ENCODE data around the gene CELF6.

CELF6 gene

DNA sequence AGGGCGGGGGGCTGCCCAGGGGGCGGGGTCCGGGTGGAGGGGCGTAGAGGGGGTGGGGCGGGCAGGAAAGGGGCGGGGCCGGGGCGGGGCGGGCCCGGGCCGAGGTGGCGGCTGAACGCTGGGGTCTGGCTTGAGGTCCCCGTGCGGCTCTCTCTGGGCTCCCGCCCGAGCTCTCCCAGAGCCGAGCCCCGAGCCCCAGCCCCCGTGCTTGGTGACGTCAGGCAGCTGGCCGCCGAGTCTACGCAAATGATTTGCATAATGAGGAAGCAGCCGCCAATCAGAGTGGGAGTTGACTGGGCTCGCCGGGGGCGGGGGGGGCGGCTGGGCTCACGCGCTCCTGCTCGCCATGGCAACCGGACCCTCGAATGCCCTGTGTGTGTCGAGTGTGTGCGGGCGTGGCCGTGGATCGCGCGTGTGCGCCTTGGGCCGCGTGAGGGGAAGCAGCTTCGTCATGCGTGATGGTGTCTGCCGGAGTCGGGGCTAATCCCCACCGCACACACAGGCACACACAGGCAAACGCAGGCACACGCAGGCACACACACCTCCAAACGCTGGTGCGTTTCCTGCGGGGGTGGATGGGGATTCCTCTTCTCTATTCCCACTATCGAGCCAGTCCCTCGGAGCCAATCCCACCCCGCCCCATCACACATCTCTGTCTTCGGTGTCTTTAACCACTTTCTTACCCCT is at the start of gene CELF6:
Gene CELF6, minus strand, starts transcription at position 173 of the 687 bp plus-strand sequence. CDS start 283 bp downstream, outside the sequence.
- peak; percentile 28 to 43 (median 33) for DNase-seq (ENCODE audit: low read depth in 3 of 3, low spot score in 1 of 3)

DNA sequence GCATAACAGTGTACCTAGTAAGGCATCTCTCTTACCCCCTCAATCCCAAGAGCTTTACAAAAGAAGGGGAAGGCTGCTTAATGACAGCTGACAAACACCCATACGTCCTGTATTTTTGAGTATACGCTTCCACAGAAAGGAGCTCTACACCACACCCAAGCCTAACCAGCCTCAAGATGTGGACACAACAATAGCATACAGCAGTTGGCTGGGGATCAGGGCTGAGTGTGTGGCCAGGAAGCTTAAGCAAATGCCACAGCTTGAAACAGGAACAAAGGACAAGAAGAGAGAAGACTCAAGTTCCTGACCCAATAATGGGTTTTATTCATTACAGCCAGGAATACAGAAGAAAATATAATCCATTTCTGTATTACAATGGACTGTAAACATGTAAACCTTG is 48.9 kb upstream of the CELF6 start:
- no peak for DNase-seq (ENCODE audit: low read depth in 3 of 3, low spot score in 1 of 3)

DNA sequence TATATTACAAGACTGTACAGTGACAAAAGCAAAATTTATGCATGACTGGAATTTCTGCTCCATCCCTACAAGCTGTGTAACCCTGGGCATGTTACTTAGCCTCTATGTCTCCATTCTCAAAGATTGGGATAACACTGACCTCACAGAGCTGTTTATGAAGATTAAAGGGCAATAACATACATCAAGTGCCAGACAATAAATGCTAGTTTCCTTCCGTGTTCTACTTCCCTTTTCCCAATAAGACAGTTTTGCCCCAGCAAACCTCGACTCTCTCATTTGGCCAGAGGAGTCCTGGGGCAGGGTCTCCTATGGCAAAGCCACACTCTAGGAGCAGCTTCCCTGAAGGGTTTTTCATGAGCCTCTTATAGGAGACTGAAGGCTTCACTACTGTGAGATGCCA is 48.4 kb upstream of the CELF6 start:
- no peak for DNase-seq (ENCODE audit: low read depth in 3 of 3, low spot score in 1 of 3)

DNA sequence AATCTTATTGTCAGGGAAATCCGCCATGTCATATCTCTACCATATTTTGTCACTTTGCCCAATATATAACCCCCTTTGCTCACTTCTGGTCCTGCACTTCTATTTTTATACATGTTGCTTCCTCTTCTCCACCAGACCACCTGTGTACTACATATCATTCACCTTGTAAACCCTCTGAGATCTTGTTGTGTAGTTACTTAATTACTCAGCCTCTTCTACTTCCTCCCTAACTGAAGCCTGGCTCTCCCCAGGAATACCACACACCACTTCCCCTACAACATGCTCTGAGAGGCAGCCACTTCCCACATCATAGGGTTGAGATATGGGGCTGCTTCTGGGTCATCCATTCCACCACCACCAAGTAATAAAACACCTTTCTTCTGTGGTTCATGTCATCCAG is 45.9 kb upstream of the CELF6 start:
- no peak for DNase-seq (ENCODE audit: low read depth in 3 of 3, low spot score in 1 of 3)

DNA sequence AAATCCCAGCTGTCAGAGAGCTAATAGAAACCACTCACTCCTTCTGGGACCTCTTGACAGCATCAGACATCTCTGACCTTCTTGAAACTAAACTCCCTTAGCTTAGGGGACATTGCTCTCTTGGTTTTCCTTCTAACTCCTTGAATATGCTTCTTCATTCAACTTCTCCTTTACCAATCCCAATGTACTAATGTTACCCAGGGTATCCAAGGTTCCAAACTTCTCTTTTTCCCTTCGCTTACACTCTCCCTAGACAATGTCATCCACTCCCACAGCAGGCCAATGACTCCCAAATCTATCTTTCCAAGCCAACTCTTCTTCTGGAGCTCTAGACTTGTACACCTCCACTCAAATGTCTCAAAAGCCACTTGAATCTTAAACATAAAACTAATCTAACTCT is 41.2 kb upstream of the CELF6 start:
- DNase-seq (ENCODE audit: low read depth in 3 of 3, low spot score in 1 of 3), result no peak

DNA sequence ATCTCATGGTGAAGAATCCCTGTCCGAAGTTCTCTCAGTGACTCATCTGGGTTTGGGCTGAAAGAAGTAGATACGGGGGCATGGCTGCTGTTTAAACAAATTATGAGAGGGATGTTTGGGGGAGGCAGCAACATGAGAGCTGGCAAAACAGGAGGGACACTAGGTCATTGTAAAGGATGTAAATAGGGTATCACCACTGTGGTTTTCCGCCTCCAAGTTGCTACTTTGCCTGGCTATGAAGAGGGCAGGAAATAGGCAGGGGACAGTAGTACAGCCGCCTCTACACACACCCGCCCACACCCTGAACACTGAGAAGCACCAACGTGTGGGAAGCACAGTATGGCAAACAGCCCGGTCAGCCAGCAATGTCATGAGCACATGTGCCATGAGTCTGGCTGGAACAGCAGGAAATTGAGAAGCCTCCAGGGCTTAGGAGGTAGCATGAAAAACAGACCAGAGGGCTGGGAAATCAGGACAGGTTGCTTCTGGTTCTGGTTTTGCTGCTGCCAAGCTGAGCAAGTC is 38.8 kb upstream of the CELF6 start:
- DNase-seq (ENCODE audit: low read depth in 3 of 3, low spot score in 1 of 3), result no peak

DNA sequence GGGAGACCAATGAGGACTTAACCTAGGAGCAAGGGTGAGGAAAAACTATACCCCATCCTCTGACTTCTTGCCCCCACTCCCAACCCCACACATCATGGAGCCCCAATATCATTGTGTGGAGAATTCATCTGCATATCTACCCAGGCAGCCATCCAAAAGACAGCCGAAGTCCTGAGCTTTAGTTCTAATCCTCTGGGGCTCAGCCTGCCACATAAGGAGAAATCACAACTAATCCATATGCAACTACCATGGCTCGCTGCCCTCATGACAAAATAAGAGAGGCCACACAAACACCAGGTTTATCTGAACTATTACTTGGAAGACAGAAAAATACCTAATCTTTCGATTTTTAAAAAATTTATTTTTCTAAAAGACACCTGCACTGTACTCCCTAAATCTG is 38.2 kb upstream of the CELF6 start:
- no peak for DNase-seq (ENCODE audit: low read depth in 3 of 3, low spot score in 1 of 3)

DNA sequence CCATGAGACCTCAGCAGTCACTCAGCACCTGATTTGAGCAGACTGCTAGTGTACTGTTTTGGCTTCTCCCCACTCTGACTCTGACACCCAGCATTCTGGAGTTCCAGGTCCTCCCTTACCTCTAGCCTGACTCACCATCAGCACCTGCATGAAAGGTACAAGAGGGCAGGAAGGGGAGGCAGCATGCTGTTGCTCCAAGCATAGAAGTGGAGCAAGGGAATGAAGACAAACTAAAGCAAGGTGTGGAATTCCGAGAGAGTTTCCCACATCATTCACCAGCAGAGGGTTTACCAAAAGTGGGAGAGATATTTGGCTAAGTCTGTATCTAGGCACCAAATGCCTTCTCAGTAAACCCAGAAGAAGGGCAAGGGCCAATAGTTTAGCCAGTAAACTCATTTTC is 34.5 kb upstream of the CELF6 start:
- no peak for DNase-seq (ENCODE audit: low read depth in 3 of 3, low spot score in 1 of 3)

DNA sequence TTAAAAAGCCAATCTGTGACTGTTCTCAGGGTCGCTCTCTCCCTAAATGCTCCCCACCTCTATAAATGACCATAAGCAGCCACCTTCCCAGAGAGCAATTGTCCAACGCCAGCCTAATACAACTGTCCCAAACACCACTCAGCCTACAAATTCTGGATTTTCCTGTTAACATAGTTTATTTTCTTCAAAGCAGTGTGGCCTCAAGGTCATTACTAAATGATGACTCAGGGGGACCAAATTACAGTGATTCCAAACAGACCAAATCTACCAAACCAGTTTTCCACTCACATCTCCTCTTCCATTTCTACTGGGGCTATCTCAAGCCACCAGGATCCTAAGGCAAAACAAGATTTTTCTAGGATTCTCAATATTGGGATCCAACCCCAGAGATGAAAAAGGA is 33.3 kb upstream of the CELF6 start:
- DNase-seq (ENCODE audit: low read depth in 3 of 3, low spot score in 1 of 3), result no peak

DNA sequence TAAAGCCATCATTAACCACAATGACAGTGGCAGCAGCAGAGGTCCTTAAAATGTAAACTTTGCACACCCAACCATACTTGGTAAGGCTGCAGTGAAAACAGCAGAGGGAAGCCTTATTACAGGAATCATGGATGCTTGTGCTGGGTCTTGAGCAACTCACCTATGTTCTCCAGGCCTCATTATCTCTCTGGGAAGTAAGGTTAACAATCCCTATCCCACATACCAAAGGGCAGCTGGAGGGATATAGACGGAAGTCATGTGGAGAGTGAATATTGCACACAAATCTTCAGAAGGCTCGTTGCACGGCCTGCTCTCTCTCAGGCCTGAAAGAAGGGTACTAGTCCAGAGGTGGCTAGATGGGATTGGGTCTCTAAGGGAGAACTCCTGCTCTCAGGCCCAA is 25.8 kb upstream of the CELF6 start:
- DNase-seq (ENCODE audit: low read depth in 3 of 3, low spot score in 1 of 3), result no peak

DNA sequence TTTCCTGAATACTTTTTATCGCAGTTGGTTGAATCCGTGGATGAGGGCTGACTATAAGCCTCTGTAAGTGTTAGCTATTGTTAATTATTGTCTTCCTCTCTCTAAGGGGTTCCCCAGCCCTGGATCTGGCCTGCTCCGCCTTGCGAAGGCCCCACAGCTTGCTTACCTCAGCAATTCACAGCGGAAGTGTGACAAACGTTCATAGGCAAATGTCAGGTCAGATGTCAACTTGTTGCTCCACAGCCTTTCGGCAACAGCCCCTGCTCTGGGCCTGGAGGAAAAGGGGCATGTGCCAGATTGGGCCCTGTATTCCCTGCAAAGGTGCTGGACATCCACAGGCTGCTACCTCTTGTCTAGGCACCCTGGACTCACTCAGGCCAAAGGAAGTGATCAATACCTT is 25.3 kb upstream of the CELF6 start:
- no peak for DNase-seq (ENCODE audit: low read depth in 3 of 3, low spot score in 1 of 3)

DNA sequence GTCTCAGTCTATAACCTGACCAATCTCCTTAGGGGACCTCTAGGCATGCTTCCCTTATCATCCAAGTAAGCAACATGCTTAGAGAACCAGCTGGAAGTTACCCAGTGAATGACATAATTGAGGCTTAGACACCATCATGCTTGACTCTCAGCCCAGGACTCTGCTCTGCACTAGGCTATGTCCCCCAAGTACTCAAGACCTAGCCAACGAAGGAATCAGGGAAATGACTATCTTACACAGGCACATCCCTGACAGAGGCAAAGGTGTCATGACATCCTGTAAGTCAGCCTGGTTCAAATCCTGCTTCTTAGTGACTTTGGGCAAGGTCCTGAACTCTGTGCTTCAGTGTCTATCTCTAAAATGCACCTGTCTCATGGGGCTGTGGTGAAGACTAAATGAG is 24.6 kb upstream of the CELF6 start:
- no peak for DNase-seq (ENCODE audit: low read depth in 3 of 3, low spot score in 1 of 3)

DNA sequence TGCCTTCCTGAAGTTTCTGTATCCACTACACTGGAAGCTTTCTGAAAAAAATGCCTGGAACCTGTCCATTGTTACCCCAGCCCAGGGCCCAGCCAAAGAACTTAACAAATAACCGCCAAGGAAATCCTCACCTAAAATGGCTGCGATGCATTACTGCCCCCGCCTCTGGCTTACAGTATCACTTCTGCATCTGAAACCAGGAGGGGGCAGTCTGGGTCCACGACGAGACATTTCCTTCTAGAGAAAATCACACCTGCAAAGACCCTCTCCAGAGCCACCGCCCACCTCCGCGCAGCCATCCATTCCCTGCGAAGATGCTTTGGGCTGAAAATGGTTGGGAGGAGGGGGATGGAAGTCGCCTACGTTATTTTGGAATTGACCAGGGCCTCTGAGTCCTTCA is 22.4 kb upstream of the CELF6 start:
- DNase-seq (ENCODE audit: low read depth in 3 of 3, low spot score in 1 of 3), result peak in 2 of 3 donors; percentile 2 to 7

DNA sequence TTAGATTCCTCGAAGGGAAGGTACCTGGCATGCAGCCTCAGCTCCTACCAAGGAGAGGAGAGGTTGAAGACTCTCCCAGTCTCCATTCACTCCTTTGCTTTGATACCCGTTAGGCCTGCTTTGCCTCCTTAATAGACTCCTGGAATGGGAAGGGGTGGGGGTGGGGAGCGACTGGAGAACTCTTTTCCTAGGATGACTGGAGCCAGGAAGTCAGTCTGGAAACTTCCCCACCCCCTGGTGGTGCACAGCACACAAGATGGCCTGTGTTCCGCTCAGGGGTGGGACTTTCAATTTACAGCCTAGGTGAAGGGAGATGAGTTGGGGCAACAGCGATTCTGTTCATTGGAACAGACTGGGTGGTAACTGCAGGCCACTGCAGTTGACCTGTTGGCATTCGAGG is 21.4 kb upstream of the CELF6 start:
- DNase-seq (ENCODE audit: low read depth in 3 of 3, low spot score in 1 of 3), result no peak

DNA sequence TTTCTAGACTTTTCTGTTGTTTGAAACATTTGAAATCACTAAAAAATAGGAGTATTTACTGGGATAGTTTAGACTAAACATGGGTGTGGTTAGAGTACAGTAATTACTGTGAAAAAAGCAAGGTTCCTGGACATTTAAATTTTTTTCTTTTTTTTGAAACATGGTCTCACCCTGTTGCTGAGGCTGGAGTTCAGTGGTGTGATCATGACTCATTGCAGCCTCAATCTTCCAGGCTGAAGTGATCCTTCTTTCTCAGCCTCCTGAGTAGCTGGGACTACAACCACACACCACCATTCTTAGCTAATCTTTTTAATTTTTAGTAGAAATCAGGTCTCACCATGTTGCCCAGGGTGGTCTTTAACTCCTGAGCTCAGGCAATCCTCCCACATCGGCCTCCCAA is 20.4 kb upstream of the CELF6 start:
- no peak for DNase-seq (ENCODE audit: low read depth in 3 of 3, low spot score in 1 of 3)

DNA sequence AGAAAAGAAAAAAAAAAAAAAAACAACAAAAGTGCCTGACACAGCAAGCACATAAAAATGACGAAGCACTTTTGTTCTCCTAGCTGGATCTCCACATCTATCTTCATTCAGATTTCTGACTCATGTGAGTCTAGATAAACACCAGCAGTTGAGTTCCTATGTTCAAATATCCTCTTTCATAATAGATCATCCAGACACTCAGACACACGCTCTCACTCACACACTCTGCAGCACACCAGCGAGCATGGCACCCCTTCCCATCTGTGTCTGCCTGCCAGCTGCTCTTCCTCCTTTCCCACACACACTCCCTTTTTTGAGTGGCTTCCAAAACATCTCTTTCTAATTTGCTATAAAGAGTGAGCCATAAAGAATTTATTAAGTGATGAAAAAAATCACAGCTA is 19.8 kb upstream of the CELF6 start:
- no peak for DNase-seq (ENCODE audit: low read depth in 3 of 3, low spot score in 1 of 3)

DNA sequence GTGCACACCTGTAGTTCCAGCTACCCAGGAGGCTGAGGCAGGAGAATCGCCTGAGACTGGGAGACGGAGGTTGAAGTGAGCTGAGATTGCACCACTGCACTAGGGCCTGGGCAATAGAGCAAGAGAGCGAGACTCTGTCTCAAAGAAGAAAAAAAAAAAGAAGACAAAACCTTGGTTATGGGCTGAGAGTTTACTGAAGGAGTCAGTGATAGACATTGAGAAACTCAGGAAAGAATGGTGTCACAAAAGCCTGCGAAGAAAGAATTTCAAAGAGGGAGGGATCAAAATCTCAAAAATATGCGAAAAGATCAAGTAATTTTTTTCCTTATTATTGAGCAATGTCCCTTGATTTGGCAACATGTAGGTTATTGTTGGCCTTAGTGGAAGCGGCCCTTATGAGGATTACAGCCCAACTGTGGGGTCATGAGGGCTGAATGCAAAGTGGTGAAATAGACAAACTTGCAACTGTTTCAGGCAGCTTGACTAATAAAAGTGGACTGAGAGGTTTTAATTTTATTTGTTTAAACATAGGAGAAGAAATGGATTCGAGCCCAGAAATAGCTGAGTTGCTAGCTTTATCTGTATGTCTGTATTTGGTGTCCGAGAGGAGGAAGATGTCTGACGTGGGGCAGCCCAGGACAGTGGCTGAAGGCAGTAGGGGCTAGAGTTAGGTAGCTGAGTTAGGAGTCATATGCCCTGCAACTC is 18.8 kb upstream of the CELF6 start:
- DNase-seq (ENCODE audit: low read depth in 3 of 3, low spot score in 1 of 3), result no peak

DNA sequence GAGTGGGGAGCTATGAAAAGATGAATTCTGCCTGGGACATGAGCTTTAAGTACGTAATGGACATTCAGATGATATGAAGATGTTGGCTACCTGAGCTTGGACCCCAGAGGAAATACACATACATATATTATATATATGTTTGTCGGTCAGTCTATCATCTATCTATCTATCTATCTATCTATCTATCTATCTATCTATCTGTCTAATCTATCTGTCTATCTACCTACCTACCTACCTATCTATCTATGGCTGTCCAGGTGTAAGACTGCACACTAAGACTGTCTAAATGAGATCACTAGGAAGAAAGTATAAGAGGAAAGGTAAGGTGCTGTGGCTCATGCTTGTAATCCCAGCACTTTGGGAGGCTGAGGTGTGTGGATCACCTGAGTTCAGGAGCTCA is 18.2 kb upstream of the CELF6 start:
- DNase-seq (ENCODE audit: low read depth in 3 of 3, low spot score in 1 of 3), result no peak

DNA sequence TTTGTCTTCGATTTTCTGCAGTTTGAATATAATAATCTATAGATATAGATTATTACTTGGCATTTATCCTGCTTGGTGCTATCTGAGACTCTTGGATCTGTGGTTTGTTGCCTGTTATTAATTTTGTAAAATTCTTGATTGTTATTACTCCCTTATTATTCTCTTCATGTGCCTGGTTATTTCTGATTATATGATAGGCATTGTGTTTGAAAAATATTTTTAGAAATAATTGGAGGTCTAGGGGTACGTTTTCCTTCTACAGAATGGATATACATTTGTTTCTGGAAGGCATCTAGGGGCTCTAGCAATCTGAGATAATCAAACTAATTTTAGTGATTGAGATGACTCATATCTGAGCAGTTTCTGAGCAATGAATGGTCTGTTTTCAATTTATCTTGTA is 14.9 kb upstream of the CELF6 start:
- DNase-seq (ENCODE audit: low read depth in 3 of 3, low spot score in 1 of 3), result no peak

DNA sequence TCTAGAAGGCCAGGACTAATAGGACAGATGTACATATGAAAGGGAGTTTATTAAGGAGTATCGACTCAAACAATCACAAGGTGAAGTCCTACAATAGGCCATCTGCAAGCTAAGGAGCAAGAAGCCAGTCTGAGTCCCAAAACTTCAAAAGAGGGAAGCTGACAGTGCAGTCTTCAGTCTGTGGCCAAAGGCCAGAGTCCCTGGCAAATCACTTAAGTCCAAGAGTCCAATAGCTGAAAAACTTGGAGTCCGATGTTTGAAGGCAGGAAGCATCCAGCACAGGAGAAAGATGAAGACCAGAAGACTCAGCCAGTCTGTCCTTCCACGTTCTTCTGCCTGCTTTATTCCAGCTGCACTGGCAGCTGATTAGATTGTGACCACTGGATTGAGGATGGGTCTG is 11.1 kb upstream of the CELF6 start:
- DNase-seq (ENCODE audit: low read depth in 3 of 3, low spot score in 1 of 3), result no peak

DNA sequence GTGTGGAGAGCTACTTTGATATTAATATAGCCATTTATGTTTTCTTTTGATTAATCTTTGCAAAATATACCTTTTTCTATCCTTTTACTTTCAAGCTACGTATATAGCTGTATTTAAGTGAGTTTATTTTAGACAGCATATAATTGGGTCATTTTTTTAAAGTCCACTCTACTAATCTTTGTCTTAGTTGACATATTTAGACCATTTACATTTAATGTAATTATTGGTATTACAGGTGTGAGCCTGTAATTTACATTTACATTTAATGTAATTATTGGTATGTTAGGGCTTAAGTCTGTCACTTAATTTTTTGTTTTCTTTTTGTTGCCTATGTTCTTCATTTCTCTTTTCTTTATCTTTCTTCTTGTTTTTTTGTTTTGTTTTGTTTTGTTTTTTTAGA is 3.8 kb upstream of the CELF6 start:
- DNase-seq (ENCODE audit: low read depth in 3 of 3, low spot score in 1 of 3), result no peak

DNA sequence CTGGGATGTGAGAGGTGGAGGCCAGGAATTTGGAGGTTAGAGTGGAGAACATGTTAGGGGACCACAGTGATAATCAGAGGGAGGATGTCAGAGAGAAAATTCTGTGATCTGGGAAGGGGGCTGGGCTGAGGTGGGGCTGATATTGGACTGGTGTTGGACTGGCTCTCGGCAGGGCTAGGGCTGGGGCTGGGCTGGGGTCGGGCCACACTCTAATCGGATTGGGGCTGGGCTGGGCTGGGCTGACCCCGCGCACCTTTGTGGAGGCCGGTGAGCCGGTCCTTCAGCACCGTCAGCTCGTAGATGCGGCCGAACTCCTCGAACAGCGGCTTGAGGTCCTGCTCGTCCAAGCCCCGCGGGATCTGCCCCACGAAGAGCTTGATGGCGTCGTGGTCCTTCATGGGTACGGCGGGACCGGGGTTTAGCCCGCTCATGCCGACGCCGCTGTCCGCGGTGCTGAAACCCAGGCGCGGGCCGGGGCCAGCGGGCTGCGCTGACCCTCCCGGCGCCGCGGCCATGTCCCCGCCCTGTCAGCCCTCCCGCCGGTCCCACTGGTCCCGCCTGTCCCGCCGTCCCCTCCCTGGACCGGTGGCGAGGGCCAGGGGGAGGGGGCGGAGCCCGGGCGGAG is 485 bp downstream of the CELF6 start:
- DNase-seq (ENCODE audit: low read depth in 3 of 3, low spot score in 1 of 3), result peak in 1 of 3 donors; percentile 19

Data from stimulated activated CD4-positive, alpha-beta T cell treated with anti-CD3 and anti-CD28 coated beads, TNF-alpha, amount 100 ng/mL, for 1 hour (primary cell).